Measurements from ENCODE around the gene ILRUN.

DNA sequence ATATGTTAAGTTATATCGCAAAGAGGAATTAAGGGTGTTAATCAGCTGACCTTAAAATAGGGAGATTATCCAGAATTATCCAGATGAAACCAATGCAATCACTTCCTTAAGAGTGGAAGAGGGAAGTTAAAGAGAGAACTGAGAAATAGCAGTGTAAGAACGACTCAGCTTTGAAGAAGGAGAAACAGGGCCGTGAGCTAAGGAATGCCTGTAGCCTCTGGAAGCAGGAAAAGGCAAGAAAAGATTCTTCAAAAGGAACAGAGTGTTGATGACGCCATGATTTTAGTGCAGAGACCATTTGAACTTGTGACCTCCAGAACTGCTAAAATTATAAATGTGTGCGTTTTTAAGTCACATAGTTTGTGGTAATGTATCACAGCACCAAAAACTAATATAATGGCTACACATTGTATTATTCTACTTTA, 32.7 kb downstream of the ILRUN start:
- TF ChIP-seq POLR2AphosphoS5 (IDR thresholded peaks at IDR 0.05) = no peak
- TF ChIP-seq, protein P1, sequence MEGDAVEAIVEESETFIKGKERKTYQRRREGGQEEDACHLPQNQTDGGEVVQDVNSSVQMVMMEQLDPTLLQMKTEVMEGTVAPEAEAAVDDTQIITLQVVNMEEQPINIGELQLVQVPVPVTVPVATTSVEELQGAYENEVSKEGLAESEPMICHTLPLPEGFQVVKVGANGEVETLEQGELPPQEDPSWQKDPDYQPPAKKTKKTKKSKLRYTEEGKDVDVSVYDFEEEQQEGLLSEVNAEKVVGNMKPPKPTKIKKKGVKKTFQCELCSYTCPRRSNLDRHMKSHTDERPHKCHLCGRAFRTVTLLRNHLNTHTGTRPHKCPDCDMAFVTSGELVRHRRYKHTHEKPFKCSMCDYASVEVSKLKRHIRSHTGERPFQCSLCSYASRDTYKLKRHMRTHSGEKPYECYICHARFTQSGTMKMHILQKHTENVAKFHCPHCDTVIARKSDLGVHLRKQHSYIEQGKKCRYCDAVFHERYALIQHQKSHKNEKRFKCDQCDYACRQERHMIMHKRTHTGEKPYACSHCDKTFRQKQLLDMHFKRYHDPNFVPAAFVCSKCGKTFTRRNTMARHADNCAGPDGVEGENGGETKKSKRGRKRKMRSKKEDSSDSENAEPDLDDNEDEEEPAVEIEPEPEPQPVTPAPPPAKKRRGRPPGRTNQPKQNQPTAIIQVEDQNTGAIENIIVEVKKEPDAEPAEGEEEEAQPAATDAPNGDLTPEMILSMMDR (IDR thresholded peaks at IDR 0.05 in 8 of 11, conservative IDR thresholded peaks at IDR 0.05 in 3 of 11) = no peak
- no peak for TF ChIP-seq POLR2A (IDR thresholded peaks at IDR 0.05)

All from spleen (tissue), 7 donors.